ENCODE measurements around the gene VPS26B. TPM values are rescaled to one million over a fixed set of nuclear protein-coding genes. Genes with fewer than 3 reads are reported as not detected.

The VPS26B gene
- total RNA-seq, 1 donor from 2014 or later, result 36.1 TPM

- intact Hi-C loops (cut with DNase I), result no loop called here
- TF ChIP-seq POLR2AphosphoS5 (IDR thresholded peaks at IDR 0.05; ENCODE audit: insufficient read depth in 1 of 2, low read depth in 1 of 2) (no peak), POLR2A (IDR thresholded peaks at IDR 0.05) (no peak), CTCF (IDR thresholded peaks at IDR 0.05) (no peak)
- Histone ChIP-seq H3K4me3 (no peak overlapping the region), H3K36me3 (peaks cover 0 to 27% of the 10 kb centered on the region in 2 donors), H3K4me1 (peaks cover 6% of the 10 kb centered on the region), H3K27ac (no peak overlapping the region), H3K27me3 (no peaks in the 10 kb centered on the region), H3K9me3 (no peaks in the 10 kb centered on the region)
- DNase-seq (ENCODE audit: extremely low spot score in 2 of 2), result no peak
These were observed 13.1 kb downstream of the VPS26B start for GRCh38 chr11:134237557-134237922.

- no peak for DNase-seq (ENCODE audit: extremely low spot score in 2 of 2)
- Histone ChIP-seq H3K4me3 (no peak overlapping the region), H3K4me1 (no peaks in the 10 kb centered on the region), H3K27ac (no peak overlapping the region), H3K9me3 (no peaks in the 10 kb centered on the region), H3K27me3 (no peaks in the 10 kb centered on the region), H3K36me3 (peaks cover 0 to 42% of the 10 kb centered on the region in 2 donors)
- intact Hi-C loops (cut with DNase I), result no loop called here
- TF ChIP-seq POLR2A (IDR thresholded peaks at IDR 0.05) (no peak), CTCF (IDR thresholded peaks at IDR 0.05) (no peak), POLR2AphosphoS5 (IDR thresholded peaks at IDR 0.05; ENCODE audit: insufficient read depth in 1 of 2, low read depth in 1 of 2) (no peak)
These were observed 14.5 kb downstream of the VPS26B start for GRCh38 chr11:134238956-134239355.

- Histone ChIP-seq H3K36me3 (peaks cover 0 to 56% of the 10 kb centered on the region in 2 donors), H3K9me3 (no peaks in the 10 kb centered on the region), H3K27me3 (no peaks in the 10 kb centered on the region), H3K27ac (no peak overlapping the region), H3K4me3 (no peak overlapping the region), H3K4me1 (no peaks in the 10 kb centered on the region)
- intact Hi-C loops (cut with DNase I), result no loop called here
- DNase-seq (ENCODE audit: extremely low spot score in 2 of 2), result no peak
- no peak for TF ChIP-seq CTCF (IDR thresholded peaks at IDR 0.05)
These were observed 16.1 kb downstream of the VPS26B start for GRCh38 chr11:134240592-134240991.

- intact Hi-C loops (cut with DNase I), result no loop called here
- no peak overlapping the region for H3K27ac ChIP-seq
- TF ChIP-seq CTCF (IDR thresholded peaks at IDR 0.05) (no peak), POLR2AphosphoS5 (IDR thresholded peaks at IDR 0.05; ENCODE audit: insufficient read depth in 1 of 2, low read depth in 1 of 2) (no peak), POLR2A (IDR thresholded peaks at IDR 0.05) (no peak)
- no peaks in the 10 kb centered on the region for H3K27me3 ChIP-seq
- no peaks in the 10 kb centered on the region for H3K9me3 ChIP-seq
- no peak for DNase-seq (ENCODE audit: extremely low spot score in 2 of 2)
- peaks cover 0 to 73% of the 10 kb centered on the region in 2 donors for H3K36me3 ChIP-seq
- H3K4me1 ChIP-seq, result no peaks in the 10 kb centered on the region
- no peak overlapping the region for H3K4me3 ChIP-seq
These were observed 17.9 kb downstream of the VPS26B start for GRCh38 chr11:134242376-134242775.

GRCh38 chr11:134243913-134244312 is 19.4 kb downstream of the VPS26B start:
- H3K4me3 ChIP-seq, result no peak overlapping the region

More at GRCh38 chr11:134243913-134244312, 19.4 kb downstream of the VPS26B start:
- H3K36me3 ChIP-seq, result peaks cover 0 to 74% of the 10 kb centered on the region in 2 donors
- no peaks in the 10 kb centered on the region for H3K9me3 ChIP-seq
- TF ChIP-seq POLR2AphosphoS5 (IDR thresholded peaks at IDR 0.05; ENCODE audit: insufficient read depth in 1 of 2, low read depth in 1 of 2), result no peak
- no peak for TF ChIP-seq POLR2A (IDR thresholded peaks at IDR 0.05)
- no peak for TF ChIP-seq CTCF (IDR thresholded peaks at IDR 0.05)
- no peaks in the 10 kb centered on the region for H3K27me3 ChIP-seq
- no peaks in the 10 kb centered on the region for H3K4me1 ChIP-seq
- no peak for DNase-seq (ENCODE audit: extremely low spot score in 2 of 2)
- no peak overlapping the region for H3K27ac ChIP-seq
- intact Hi-C loops (cut with DNase I), result no loop called here
